Left kidney (tissue), 8 donors: ENCODE data around the gene CCNQ. TPM values are rescaled to one million over a fixed set of nuclear protein-coding genes. Genes with fewer than 3 reads are reported as not detected.

ENCODE experiments used
- DNase-seq: peaks from one replicate; pipeline ENCODE4 v3.0.0-alpha.2; 2013
- long read RNA-seq, 8 donors: transcript quantifications; one replicate each; lab custom pipeline, GENCODE V29; 2026
- polyA plus RNA-seq: library from polyadenylated mRNA; unstranded; fragments of 120-200 nt; gene quantifications from one replicate; pipeline ENCODE4 v1.2.1, GENCODE V29; 2013; ENCODE audit not compliant: insufficient read length

Gene CCNQ
- 14.7 TPM for polyA plus RNA-seq
- long read RNA-seq, donor 1, transcript CCNQ-202 (5 exons, 1,164 nt), result major isoform, 9 of 11 reads
- long read RNA-seq, donor 1, partial matches to known transcripts, result 0 of 11 reads
- long read RNA-seq, donor 1, other reads (novel, unspliced or antisense), result 0 of 11 reads
- long read RNA-seq, donor 2, partial matches to known transcripts, result 0 of 7 reads
- long read RNA-seq, donor 2, other reads (novel, unspliced or antisense), result 0 of 7 reads
- long read RNA-seq, donor 3, partial matches to known transcripts, result 0 of 5 reads
- long read RNA-seq, donor 3, other reads (novel, unspliced or antisense), result 0 of 5 reads
- long read RNA-seq, donor 4, partial matches to known transcripts, result 0 of 1 reads
- long read RNA-seq, donor 4, other reads (novel, unspliced or antisense), result 0 of 1 reads
- long read RNA-seq, donor 5, transcript CCNQ-202 (5 exons, 1,164 nt), result major isoform, 12 of 20 reads
- long read RNA-seq, donor 5, transcript CCNQ-204 (5 exons, 1,306 nt), result minor isoform, 6 of 20 reads
- long read RNA-seq, donor 5, partial matches to known transcripts, result 0 of 20 reads
- long read RNA-seq, donor 5, other reads (novel, unspliced or antisense), result 0 of 20 reads
- long read RNA-seq, donor 6, transcript CCNQ-204 (5 exons, 1,306 nt), result major isoform, 7 of 13 reads
- long read RNA-seq, donor 6, partial matches to known transcripts, result 0 of 13 reads
- long read RNA-seq, donor 6, other reads (novel, unspliced or antisense), result 0 of 13 reads
- long read RNA-seq, donor 7, transcript CCNQ-204 (5 exons, 1,306 nt), result major isoform, 6 of 13 reads
- long read RNA-seq, donor 7, partial matches to known transcripts, result 0 of 13 reads
- long read RNA-seq, donor 7, other reads (novel, unspliced or antisense), result 0 of 13 reads
- long read RNA-seq, donor 8, partial matches to known transcripts, result 0 of 2 reads
- long read RNA-seq, donor 8, other reads (novel, unspliced or antisense), result 0 of 2 reads

DNA sequence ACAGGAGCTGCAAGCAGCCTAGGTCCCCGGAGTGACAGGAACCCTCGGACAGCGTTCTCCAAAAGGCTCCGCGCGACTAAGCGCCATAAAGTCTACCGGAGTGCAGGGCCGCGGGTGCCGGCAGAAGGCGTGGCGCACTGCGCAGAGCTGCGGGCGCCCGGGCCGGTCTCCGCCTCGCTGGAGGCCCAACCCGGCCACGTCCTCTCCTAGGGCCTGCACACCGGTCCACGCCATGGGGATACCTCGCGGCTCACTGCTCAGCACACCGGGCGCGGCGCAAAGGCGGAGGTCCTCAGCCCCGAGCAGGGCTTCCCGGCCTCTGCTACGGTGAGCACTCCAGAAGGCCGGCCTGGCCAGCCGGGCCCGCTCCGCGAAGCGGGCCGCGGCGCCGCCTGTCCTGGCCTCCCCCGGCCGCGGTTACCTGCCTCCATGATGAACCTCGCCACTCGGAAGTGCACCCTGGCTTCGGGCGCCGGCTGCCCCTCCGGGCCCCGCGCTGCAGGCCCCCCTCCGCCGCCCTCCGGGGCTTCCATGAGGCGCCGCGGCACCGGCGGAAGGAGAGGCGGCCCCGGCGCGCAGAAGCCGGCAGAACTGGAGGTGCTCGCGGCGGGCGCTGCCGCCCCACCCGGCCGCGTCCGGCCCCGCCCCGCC, at the start of gene CCNQ:
CCNQ (minus strand) TSS at position 599 of the 651 bp plus-strand sequence; CDS start at position 533, 66 bp downstream.
- no peak for DNase-seq

GRCh38 chrX:153647461-153648357, 48.8 kb upstream of the CCNQ start:
- no peak for DNase-seq

DNA sequence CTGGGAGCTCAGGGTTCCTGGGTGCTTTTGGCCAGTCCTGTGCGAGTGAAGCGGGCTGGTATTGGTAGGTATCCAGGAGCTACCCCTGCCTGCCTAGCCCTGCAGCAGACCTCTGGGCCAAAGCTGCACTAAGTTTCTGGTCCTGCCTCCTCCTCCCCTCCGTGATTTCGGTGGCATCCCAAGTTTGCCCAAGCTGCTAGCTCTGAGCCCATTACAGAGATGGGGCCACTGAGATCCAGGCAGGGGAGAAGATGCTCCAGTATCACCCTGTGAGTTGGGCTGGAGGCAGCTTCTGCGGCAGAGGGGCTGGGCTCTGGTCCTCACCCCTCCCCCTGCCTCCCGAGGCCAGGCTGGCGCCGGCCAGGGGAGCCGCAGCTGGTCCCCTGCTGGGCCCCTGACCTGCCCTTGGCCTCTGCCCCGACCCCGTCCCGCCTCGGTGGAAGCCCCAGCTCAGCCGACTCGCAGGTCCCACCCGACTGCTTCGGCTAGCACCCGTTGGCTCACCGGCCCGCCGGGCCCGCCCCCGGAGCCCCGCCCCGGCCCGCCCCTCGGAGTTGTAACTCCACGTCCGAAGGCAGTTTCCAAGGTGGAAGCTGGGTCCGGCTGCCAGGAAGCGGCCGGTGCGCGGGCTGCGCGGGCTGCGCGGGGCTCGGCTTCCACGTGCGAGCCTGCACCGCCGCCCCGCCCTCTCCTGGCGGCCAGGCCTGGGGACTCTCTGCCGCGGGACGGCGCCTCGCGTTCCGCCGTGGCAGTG, 47.9 kb upstream of the CCNQ start, which contains the start of gene DUSP9:
DUSP9 (plus strand) TSS at position 584 of the 754 bp plus-strand sequence. CDS start 751 bp downstream, outside the sequence.
- DNase-seq, result peak; percentile 59

DNA sequence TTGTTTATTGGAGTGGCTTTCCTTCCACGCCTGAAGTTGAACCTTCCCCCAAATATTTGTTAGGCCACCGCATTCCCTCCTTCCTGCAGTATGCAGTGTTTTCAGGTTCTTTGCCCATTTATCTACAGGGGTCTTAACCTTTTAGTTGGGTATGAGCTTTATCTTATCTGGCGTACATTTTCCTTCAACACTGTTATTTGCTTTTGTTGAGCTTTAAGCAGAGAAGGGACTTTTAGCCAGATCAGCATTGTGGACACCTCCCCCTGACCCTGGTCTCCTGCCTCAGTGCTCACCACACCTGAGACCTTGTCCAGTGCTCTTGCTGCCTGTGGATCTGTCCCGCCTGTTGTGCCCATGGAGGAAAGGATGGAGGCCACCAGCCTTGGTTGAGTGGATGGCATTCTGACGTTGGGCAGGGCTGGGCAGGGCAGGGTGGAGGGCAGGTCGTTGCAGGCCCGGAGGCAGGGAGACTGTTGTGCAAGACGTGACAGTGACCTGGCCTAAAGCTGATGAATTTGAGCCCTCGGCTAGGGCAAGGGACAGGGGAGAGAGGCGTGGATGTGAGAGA, 47.1 kb upstream of the CCNQ start:
- DNase-seq, result no peak

GRCh38 chrX:153645151-153645550, 46.2 kb upstream of the CCNQ start:
- no peak for DNase-seq

GRCh38 chrX:153644356-153645125, 45.6 kb upstream of the CCNQ start:
- no peak for DNase-seq

GRCh38 chrX:153643431-153644351, 44.8 kb upstream of the CCNQ start:
- DNase-seq, result no peak

DNA sequence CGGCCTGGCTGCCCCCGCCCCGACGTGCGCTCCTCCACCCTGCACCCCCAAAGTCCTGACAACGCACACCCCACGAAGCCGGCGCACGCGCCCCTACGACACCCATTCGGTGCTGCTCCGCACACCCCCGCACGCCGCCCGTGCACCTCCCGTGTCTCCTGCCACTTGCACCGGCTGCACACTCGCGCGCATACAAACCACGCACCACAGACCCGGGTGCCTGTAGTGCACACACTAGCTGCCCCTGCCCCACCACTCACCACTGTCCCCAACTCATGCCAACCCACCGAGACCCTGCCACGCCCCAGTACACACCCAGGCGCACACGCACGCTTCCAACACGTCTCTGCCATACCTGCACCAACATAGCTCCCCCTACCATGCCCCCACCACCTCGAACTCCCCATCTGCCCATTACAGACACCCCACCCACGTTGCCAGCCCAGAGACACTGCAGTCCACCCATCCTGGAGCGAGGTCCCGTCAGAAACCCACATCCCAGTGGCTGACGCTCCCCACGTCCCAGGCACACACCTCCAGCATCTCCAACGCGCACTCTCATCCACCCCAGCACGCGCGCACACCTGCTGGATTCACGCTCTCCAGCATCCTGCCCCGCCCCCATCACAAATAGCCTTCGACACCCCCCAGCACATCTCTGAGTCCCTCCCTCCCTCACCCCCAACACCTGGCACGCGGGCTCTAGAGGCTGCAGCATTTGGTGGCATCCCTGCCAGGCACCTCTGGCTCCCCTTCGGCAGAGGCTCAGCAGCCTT, 43.9 kb upstream of the CCNQ start:
- DNase-seq, result no peak

DNA sequence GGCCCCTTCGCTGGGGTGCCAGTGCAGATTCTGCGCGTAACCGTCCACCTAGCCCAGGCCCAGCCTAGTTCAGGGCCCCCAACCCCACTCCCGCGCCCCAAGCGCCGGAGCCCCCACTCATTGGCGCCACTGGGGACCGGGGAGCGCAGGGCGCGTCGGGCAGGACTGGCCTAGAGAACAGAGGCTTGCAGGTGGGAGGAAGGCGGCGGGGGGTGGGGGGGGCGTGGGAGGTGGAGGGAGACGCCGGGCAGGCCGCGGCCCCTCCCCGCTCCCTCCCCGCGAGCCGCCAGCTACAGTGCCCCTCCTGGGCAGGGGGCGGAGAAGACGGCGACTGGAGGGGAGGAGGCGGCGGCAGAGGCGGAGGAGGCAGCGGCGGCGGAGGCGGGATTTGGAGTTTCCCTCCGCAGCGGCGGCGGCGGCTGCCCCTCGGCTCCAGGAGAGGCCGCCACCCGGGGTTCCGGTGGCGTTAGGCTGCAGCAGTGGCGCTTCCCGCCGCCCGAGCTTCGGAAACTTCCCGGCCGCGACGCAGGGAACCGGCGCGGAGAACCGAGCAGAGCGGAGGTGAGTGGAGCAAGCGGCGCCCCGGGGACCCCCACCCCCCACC, 43.2 kb upstream of the CCNQ start:
- DNase-seq, result no peak

GRCh38 chrX:153641627-153642026, 42.7 kb upstream of the CCNQ start:
- no peak for DNase-seq

DNA sequence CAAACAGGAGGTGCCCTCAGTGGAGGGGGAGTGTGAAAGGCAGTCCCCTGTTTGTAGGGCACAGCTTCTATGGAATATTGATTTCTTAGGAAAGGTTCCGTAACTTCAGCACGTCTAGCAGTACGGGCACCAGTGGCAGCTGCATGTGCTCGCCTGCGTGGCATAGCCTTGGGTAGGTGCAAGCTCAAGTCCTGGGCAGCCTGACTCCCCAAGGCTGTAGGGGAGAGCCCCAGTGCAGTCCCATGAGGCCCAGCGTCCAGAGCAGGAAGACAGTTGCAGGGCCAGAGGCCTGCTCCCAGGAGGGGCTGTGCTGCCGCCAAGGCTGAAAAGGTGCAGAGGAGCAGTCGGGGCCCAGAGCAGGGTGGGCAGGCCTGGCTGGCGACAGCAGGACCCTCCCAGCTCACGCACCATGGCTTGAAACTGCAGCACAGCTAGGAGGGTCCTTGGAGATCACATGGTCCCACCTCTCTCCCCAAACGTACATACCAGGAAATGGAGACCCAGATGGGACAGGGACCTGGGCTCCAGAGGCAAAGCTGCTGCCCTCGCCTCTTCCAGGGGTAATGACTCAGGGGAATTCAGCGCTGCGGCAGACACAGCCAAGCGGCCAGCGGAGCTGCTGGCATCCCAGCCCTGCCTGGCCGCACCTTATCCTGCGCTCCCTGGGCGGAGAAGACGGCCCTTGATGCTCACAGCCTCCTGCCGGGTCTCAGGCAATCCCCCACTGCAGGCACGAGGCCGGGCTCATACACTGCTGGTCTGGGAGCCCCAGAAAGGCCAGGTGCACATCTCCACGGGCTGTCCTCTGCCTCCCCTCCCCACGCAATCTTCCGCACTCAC, 42.0 kb upstream of the CCNQ start:
- DNase-seq, result no peak

GRCh38 chrX:153640045-153640686, 41.2 kb upstream of the CCNQ start:
- no peak for DNase-seq

DNA sequence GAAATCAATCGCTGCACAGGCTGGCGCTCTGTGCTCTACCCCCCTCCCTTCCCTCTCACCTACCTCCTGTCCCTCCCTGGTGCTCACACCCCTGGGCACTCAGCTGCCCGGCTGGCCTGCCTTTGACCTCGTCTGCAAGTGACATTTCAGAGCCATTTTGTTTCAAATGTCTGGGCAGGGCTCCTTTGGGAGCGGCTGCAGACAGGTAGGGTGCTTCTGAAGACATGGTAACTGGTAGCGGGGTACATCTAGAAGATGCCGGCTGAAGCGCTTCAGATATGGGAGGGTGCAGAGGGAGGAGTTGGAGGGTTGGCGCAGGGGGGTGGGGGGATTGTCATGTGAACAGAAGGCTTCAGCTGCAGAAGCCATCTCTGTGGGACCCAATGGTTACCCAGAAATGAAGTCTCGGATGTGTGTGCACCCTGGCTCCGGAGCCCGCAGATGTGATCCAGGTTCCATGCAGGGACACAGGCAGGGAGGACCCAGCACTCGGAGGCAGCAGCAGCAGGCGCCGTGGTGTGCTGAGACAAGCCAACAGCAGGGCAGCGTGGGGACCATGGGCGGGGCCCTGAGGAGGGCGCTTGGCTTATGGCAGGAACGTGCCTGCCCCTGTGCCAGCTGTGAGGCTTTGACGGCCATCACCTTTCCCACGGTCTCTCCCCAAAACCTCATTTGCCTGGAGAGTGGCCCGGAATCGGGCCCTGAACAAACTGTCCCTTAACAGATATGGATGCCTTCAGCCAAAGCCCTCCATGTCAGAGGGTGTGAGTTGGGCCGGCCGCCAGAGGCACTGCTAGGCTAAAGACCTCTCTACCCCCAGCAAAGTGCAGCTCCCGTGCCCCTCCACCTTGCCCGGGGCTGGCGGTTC, 40.5 kb upstream of the CCNQ start:
- DNase-seq, result no peak
